K562 (cell line): ENCODE measurements around the gene NTF4. TPM values are rescaled to one million over a fixed set of nuclear protein-coding genes. Genes with fewer than 3 reads are reported as not detected.
A peak's percentile ranks its signal among the peaks of the same experiment; 100 is the strongest.

Source experiments
- CBX3 ChIP-seq, 2 experiments: IDR thresholded peaks; 1 replicate in 1 of 2; 2 replicates in 1 of 2; pipeline ENCODE4 v1.6.1; 2012; ENCODE audit warnings: inconsistent platforms in 2 of 2, low read length in 2 of 2, borderline replicate concordance in 1 of 2, control low read depth in 1 of 2
- ELK3 ChIP-seq: fragments of 450-650 bp; formaldehyde crosslinking; IDR thresholded peaks from 2 replicates; pipeline ENCODE4 v1.4.0; 2020; ENCODE audit warnings: mild to moderate bottlenecking
- GMEB1 ChIP-seq: fragments of 250-450 bp; sonication (Bioruptor Pico); IDR thresholded peaks from 2 replicates; pipeline ENCODE4 v1.4.0; 2020; ENCODE audit warnings: mild to moderate bottlenecking
- JUND ChIP-seq, 2 experiments: IDR thresholded peaks; 2 replicates in 1 of 2; 3 replicates in 1 of 2; pipeline ENCODE4 v1.6.1; 2011; ENCODE audit warnings: borderline replicate concordance in 2 of 2, low read depth in 2 of 2, low read length in 2 of 2, improper control_type of control experiment in 1 of 2, missing biosample characterization in 1 of 2, missing genetic modification characterization in 1 of 2, missing genetic modification reagents in 1 of 2
- MAX ChIP-seq: sonication (generic); formaldehyde crosslinking; IDR thresholded peaks from 2 replicates; pipeline ENCODE4 v1.9.0; 2022; ENCODE audit warnings: mild to moderate bottlenecking, missing genetic modification reagents
- REST ChIP-seq, 2 experiments: fragments of 450-650 bp; formaldehyde crosslinking in 1 of 2; IDR thresholded peaks; 2 replicates each; pipeline versions ENCODE4 v1.4.0 to v1.6.1; 2014 to 2020; ENCODE audit warnings: mild to moderate bottlenecking in 2 of 2, borderline replicate concordance in 1 of 2, low read depth in 1 of 2
- SRF ChIP-seq, 2 experiments: fragments of 250-450, 450-650 bp in 1 of 2; sonication (Bioruptor Pico) in 1 of 2; sonication (generic) in 1 of 2; formaldehyde crosslinking; IDR thresholded peaks; 2 replicates each; pipeline versions ENCODE4 v1.5.0 to v1.5.1; 2020 to 2022; ENCODE audit warnings: mild to moderate bottlenecking in 1 of 2, missing genetic modification reagents in 1 of 2
- ZFX ChIP-seq: sonication (generic); formaldehyde crosslinking; IDR thresholded peaks from 2 replicates; pipeline ENCODE4 v1.8.0; 2022; ENCODE audit warnings: mild to moderate bottlenecking, missing genetic modification reagents, moderate library complexity
- ZNF3 ChIP-seq: fragments of 250-450 bp; sonication (Bioruptor Pico); IDR thresholded peaks from 2 replicates; pipeline ENCODE4 v1.5.0; 2021; ENCODE audit warnings: mild to moderate bottlenecking, moderate library complexity
- polyA plus RNA-seq, 8 experiments: library from polyadenylated mRNA; depleted of rRNA in 4 of 8; stranded (reverse) in 5 of 8; unstranded in 3 of 8; fragments of >200 nt; fragmentation: Nextera tagmentation in 2 of 8; fragmentation: Illumina TruSeq in 1 of 8; extraction: Ambion mirVana in 2 of 8; extraction: Trizol in 1 of 8; gene quantifications; 2 replicates each; pipeline versions ENCODE4 v1.2.1 to v1.2.3, GENCODE V29; 2011 to 2014; ENCODE audit warnings: inconsistent platforms in 1 of 8, missing spikeins in 1 of 8
- total RNA-seq, 7 experiments: library from RNA; depleted of rRNA in 6 of 7; stranded (reverse); fragments of >200 nt in 6 of 7; fragmentation: Illumina TruSeq in 2 of 7; extraction: Trizol in 2 of 7; gene quantifications; 2 replicates each; pipeline versions ENCODE4 v1.2.1 to v1.2.3, GENCODE V29; 2011 to 2021; ENCODE audit warnings: low replicate concordance in 1 of 7

NTF4 gene
- total and polyA plus RNA-seq, 9 of the 15 experiments (the other 6 are each of a cell fraction or from before 2014, with no cell fraction given) = not detected

- TF ChIP-seq REST (IDR thresholded peaks at IDR 0.05; ENCODE audit: borderline replicate concordance) (no peak), REST (CRISPR knock-in tag; IDR thresholded peaks at IDR 0.05; ENCODE audit: low read depth) (no peak), CBX3 (IDR thresholded peaks at IDR 0.05; ENCODE audit: borderline replicate concordance in 1 of 2, low read length in 2 of 2) (no peak), SRF (CRISPR knock-in tag; IDR thresholded peaks at IDR 0.05) (no peak), MAX (CRISPR knock-in tag) (peak; percentile 23; the same call in 1 of the 2 replicates), GMEB1 (CRISPR knock-in tag) (no peak), JUND (IDR thresholded peaks at IDR 0.05; ENCODE audit: borderline replicate concordance, low read depth, low read length) (peak; percentile 69), JUND (tag; IDR thresholded peaks at IDR 0.05; ENCODE audit: borderline replicate concordance, low read depth, low read length) (peak; percentile 0; the same call in 1 of the 3 replicates), ZNF3 (CRISPR knock-in tag) (no peak), ZFX (CRISPR knock-in tag) (no peak), ELK3 (CRISPR knock-in tag) (no peak)
These were observed 43.4 kb downstream of the NTF4 start (continued) for GRCh38 chr19:49020931-49021895.
